RWPE1 (cell line): ENCODE measurements around the gene PITPNM2.

ENCODE experiments used
- CTCF ChIA-PET: fragments of 350-600 bp; sonication (Branson Sonifier 250); formaldehyde crosslinking; extraction: SDS; loops from one replicate; lab custom pipeline; 2021; lab: Yijun Ruan, JAX
- POLR2A ChIA-PET: fragments of 400-600 bp; formaldehyde crosslinking; extraction: SDS; loops from one replicate; lab custom pipeline; 2020; ENCODE audit warnings: antibody characterized with exemption; ENCODE audit not compliant: low non-redundant PET; lab: Yijun Ruan, JAX
- DNase-seq: peaks from one replicate; pipeline ENCODE4 v3.0.0; 2012; ENCODE audit warnings: low spot score
- H3K27ac ChIP-seq: fragments of 450-650 bp; 2 replicates; pipeline ENCODE4 v1.5.1; 2017
- TF ChIP-seq, protein P1 (sequence below): fragments of 450-650 bp; conservative IDR thresholded peaks from 2 replicates; pipeline ENCODE4 v1.5.1; 2017; ENCODE audit warnings: low read depth, mild to moderate bottlenecking

Gene PITPNM2

DNA sequence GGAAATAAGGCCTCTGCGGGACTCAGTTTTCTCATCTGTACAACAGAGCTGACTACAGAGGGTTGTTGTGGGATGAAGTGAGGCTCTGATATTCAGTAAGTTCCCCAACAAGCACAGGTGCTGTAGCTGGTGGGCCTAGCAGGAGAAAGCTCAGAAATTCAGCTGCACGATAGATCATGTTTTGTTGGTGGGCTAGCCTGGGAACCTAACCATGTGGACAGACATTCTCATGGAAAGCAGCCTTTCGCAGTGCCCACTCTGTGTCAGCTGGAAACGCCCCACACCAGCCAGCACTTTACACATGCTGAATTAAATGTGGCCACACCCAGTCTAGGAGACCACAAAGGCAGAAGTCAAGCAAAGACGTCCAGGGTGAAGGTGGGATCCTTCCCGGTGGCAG, 16.1 kb downstream of the PITPNM2 start:
- ChIA-PET CTCF (no interaction called here), POLR2A (no interaction called here)
- TF ChIP-seq, protein P1, sequence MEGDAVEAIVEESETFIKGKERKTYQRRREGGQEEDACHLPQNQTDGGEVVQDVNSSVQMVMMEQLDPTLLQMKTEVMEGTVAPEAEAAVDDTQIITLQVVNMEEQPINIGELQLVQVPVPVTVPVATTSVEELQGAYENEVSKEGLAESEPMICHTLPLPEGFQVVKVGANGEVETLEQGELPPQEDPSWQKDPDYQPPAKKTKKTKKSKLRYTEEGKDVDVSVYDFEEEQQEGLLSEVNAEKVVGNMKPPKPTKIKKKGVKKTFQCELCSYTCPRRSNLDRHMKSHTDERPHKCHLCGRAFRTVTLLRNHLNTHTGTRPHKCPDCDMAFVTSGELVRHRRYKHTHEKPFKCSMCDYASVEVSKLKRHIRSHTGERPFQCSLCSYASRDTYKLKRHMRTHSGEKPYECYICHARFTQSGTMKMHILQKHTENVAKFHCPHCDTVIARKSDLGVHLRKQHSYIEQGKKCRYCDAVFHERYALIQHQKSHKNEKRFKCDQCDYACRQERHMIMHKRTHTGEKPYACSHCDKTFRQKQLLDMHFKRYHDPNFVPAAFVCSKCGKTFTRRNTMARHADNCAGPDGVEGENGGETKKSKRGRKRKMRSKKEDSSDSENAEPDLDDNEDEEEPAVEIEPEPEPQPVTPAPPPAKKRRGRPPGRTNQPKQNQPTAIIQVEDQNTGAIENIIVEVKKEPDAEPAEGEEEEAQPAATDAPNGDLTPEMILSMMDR: no peak
- no peak overlapping the region for H3K27ac ChIP-seq
- DNase-seq: no peak

DNA sequence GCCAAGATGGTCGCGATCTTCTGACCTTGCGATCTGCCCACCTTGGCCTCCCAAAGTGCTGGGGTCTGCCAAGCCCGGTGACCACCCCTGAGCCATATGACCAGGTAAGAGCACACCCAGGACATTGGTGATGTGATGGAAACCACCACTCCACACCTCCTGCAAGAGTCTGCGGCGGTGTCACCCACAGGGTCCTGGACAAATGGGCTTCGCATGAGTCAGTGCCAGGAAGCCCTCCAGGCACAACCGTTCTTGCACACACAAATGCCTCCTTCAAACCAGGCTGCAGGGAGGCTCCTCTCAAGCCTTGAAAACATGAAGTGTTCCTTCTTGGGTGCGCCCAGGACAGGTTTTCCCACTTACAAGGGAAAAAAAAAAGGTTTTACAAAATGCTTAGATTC, 16.6 kb downstream of the PITPNM2 start:
- TF ChIP-seq, protein P1: no peak
- ChIA-PET POLR2A (no interaction called here), CTCF (no interaction called here)
- DNase-seq: no peak
- no peak overlapping the region for H3K27ac ChIP-seq

DNA sequence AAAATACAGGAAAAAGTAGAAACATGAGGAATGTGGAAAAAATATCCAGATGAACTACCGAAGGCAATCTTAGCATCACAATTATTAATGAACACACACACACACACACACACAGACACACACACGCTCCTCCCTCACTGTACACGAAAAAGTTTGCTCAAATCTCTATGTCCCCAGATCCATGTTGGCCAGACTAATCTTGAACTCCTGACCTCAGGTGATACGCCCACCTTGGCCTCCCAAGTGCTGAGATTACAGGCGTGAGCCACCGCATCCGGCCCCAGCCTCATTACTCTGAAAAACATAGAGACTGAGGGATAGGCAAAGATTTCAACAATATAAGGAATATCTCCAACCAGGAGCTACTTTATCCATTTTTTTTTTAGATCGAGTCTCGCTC, 17.2 kb downstream of the PITPNM2 start:
- POLR2A ChIA-PET: no interaction called here

DNA sequence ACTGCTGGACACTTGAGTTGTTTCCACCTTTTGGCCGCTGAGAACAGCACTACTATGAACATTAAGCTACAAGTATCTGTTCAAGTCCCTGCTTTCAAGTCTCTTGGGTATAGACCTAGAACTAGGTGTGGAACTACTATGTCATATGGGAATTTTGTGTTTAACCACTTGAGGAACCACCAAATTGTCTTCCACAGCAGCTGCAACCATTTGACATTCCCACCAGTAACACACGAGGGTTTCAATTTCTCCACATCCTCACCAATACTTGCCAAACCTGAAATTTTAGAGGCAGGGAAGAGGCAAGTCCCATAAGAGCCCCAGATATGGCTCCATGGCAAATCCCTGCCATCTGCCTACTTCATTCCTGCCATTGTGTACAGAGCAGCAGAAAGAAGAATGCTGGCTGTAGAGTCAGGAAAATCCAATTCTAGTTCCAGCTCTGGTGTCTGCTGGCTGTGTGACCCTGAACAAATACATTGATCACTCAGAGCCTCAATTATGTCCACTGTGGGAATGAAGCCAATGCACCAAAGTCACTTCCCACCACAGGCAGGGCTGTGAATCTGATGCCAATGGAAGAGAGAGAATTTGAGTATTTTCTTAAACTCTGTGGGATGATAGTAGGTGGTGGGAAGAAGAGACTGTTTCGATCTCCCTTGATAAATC, 17.8 kb downstream of the PITPNM2 start:
- H3K27ac ChIP-seq: no peak overlapping the region
- POLR2A ChIA-PET: no interaction called here
- CTCF ChIA-PET: no interaction called here
- DNase-seq: no peak
- TF ChIP-seq, protein P1: no peak

More for the DNA sequence above, 17.2 kb downstream of the PITPNM2 start:
- H3K27ac ChIP-seq: no peak overlapping the region
- DNase-seq: no peak
- TF ChIP-seq, protein P1: no peak
- CTCF ChIA-PET: no interaction called here

DNA sequence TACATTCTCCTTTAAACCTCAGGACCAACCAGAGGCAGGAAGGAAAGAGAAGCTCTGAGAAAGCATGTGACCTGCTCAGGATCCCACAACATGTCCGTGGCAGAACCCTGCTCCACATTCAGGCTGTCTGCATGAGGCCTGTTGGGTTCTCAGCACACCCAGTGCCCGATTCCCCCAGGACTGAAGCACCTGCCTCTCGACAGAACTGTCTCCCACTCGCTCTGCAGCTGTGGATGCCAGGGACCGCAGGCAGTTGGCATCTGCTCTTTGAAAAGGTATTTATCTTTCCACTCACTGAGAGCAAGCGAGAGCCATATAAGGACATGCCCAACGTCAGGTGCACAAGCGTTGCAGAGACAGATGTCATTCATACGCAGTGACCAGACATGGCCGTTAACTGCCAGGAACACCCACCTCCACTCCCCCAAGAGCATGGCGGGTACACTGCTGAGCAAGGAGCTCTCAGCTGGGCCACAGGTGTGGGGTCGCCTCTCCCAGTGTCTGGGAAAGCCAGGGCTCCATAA, 18.9 kb downstream of the PITPNM2 start:
- peak overlapping the region; percentile 66 for H3K27ac ChIP-seq
- POLR2A ChIA-PET: no interaction called here

DNA sequence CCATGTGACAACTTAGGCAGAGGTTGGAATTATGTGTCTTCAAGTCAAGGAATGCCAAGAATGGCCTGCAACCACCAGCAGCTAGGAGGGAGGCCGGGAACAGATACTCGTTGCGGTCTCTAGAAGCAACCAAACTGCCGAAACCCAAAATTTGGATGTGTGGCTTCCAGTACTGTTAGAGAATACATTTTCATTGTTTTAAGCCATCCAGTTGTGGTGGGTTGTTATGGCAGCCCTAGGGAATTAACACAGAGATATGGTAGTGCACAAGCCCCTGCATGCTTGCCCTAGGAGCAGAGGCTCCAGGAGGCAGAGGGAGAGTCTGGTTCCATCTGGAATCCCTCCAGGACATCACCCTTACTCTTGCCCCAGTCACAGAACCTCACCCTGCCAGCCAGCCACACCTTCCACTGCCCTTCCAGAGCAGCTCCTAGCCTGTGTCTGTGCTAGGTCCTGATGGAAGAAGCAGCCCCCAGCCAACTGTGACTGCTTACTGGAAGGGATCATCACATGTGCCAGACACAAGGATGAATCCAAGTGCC, 19.5 kb downstream of the PITPNM2 start:
- DNase-seq: no peak
- TF ChIP-seq, protein P1: no peak
- ChIA-PET CTCF (interaction anchor here (1.2 kb wide), 1 partner anchor 88 kb away, joined by 3 read pairs; no protein-coding TSS in a partner anchor), POLR2A (no interaction called here)
- H3K27ac ChIP-seq: peak overlapping the region; percentile 66

More for the DNA sequence above, 18.9 kb downstream of the PITPNM2 start:
- CTCF ChIA-PET: interaction anchor here (1.2 kb wide), 1 partner anchor 89 kb away, joined by 3 read pairs; no protein-coding TSS in a partner anchor
- TF ChIP-seq, protein P1: no peak
- DNase-seq: no peak
